GM23338 (cell line): ENCODE measurements around the gene PGAP3.

ENCODE experiments used
- EZH2 ChIP-seq: fragments of 200-600 bp; sonication (generic); IDR thresholded peaks from one replicate; pipeline ENCODE4 v1.8.0; 2017; ENCODE audit warnings: antibody characterized with exemption, mild to moderate bottlenecking, low read depth; ENCODE audit not compliant: unreplicated experiment
- EZH2phosphoT487 ChIP-seq: fragments of 200-600 bp; sonication (generic); IDR thresholded peaks from one replicate; pipeline ENCODE4 v1.8.1; 2018; ENCODE audit warnings: antibody characterized with exemption; ENCODE audit not compliant: unreplicated experiment
- POLR2AphosphoS5 ChIP-seq: IDR thresholded peaks from 2 replicates; pipeline ENCODE4 v1.6.1; 2016; ENCODE audit warnings: antibody characterized with exemption, low read depth
- STAT1 ChIP-seq: IDR thresholded peaks from one replicate; pipeline ENCODE4 v1.6.1; 2016; ENCODE audit warnings: antibody characterized with exemption; ENCODE audit not compliant: unreplicated experiment
- ZNF331 ChIP-seq: fragments of 250-450 bp; sonication (Bioruptor Pico); IDR thresholded peaks from 2 replicates; pipeline ENCODE4 v1.5.0; 2020; ENCODE audit warnings: low read depth, mild to moderate bottlenecking, moderate library complexity
- TF ChIP-seq, protein P1 (sequence below), 2 experiments: fragments of 200-600 bp in 1 of 2; sonication (generic) in 1 of 2; conservative IDR thresholded peaks; 2 replicates each; pipeline versions ENCODE4 v1.5.1 to v1.6.1; 2016 to 2017; ENCODE audit warnings: antibody characterized with exemption in 2 of 2, low read depth in 2 of 2, mild to moderate bottlenecking in 2 of 2, moderate library complexity in 1 of 2
- TF ChIP-seq, protein P2 (sequence below): IDR thresholded peaks from one replicate; pipeline ENCODE4 v1.6.1; 2018; ENCODE audit warnings: antibody characterized with exemption; ENCODE audit not compliant: unreplicated experiment

DNA sequence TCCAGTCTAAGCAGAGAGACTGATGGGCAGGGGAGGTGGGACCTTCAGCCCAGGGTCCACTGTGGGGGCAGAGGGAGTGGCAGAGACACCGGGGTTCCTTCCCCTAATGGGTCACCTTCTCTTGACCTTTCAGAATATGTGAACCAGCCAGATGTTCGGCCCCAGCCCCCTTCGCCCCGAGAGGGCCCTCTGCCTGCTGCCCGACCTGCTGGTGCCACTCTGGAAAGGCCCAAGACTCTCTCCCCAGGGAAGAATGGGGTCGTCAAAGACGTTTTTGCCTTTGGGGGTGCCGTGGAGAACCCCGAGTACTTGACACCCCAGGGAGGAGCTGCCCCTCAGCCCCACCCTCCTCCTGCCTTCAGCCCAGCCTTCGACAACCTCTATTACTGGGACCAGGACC lies 39.7 kb upstream of the PGAP3 start:
- TF ChIP-seq, protein P1, sequence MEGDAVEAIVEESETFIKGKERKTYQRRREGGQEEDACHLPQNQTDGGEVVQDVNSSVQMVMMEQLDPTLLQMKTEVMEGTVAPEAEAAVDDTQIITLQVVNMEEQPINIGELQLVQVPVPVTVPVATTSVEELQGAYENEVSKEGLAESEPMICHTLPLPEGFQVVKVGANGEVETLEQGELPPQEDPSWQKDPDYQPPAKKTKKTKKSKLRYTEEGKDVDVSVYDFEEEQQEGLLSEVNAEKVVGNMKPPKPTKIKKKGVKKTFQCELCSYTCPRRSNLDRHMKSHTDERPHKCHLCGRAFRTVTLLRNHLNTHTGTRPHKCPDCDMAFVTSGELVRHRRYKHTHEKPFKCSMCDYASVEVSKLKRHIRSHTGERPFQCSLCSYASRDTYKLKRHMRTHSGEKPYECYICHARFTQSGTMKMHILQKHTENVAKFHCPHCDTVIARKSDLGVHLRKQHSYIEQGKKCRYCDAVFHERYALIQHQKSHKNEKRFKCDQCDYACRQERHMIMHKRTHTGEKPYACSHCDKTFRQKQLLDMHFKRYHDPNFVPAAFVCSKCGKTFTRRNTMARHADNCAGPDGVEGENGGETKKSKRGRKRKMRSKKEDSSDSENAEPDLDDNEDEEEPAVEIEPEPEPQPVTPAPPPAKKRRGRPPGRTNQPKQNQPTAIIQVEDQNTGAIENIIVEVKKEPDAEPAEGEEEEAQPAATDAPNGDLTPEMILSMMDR (conservative IDR thresholded peaks at IDR 0.05; ENCODE audit: low read depth in 2 of 2): no peak
- TF ChIP-seq POLR2AphosphoS5 (no peak), EZH2 (no peak), STAT1 (no peak), EZH2phosphoT487 (no peak), ZNF331 (CRISPR knock-in tag) (no peak)
- TF ChIP-seq, protein P2, sequence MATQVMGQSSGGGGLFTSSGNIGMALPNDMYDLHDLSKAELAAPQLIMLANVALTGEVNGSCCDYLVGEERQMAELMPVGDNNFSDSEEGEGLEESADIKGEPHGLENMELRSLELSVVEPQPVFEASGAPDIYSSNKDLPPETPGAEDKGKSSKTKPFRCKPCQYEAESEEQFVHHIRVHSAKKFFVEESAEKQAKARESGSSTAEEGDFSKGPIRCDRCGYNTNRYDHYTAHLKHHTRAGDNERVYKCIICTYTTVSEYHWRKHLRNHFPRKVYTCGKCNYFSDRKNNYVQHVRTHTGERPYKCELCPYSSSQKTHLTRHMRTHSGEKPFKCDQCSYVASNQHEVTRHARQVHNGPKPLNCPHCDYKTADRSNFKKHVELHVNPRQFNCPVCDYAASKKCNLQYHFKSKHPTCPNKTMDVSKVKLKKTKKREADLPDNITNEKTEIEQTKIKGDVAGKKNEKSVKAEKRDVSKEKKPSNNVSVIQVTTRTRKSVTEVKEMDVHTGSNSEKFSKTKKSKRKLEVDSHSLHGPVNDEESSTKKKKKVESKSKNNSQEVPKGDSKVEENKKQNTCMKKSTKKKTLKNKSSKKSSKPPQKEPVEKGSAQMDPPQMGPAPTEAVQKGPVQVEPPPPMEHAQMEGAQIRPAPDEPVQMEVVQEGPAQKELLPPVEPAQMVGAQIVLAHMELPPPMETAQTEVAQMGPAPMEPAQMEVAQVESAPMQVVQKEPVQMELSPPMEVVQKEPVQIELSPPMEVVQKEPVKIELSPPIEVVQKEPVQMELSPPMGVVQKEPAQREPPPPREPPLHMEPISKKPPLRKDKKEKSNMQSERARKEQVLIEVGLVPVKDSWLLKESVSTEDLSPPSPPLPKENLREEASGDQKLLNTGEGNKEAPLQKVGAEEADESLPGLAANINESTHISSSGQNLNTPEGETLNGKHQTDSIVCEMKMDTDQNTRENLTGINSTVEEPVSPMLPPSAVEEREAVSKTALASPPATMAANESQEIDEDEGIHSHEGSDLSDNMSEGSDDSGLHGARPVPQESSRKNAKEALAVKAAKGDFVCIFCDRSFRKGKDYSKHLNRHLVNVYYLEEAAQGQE: no peak
